HG03108 (cell line): Measurements from ENCODE around the gene NFKBIL1.
A peak's percentile ranks its signal among the peaks of the same experiment; 100 is the strongest.
"Not testable (repeated sequence)": the region's sequence is repeated elsewhere in the genome, so short reads cannot be mapped to it uniquely, and the experiment has no call there.

Experiments used
- ATAC-seq: cut with Tn5 transposase; IDR thresholded peaks from one replicate; pipeline ENCODE4 v1.9.1; 2021; ENCODE audit warnings: moderate library complexity; ENCODE audit not compliant: unreplicated experiment

Gene NFKBIL1

GRCh38 chr6:31546958-31547726 is at the start of gene NFKBIL1:
Gene NFKBIL1, plus strand, starts transcription at chr6:31547608. Its CDS starts 87 bp downstream, at chr6:31547695.
- ATAC-seq, result peak; percentile 54

DNA sequence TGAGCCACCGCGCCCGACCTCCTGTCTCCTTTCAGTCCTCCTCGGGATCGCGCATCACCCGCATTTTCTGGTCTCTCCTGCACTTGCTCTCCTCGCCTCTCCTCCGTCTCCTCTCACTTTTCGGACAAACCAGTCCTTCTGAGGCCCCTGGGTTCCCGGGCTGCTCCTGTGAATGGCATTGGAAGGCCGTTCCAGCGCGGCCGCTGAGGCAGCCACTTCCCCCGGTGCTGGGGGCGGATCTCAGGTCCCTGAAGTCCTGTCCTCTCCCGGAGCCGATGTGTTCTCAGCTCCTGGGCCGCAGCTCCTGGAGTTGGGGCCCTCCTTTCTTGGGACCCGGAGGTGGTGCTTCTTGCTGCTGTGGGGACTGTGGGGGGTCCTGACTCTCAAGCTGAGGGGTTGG is 48.7 kb upstream of the NFKBIL1 start:
- no peak for ATAC-seq

- not testable (repeated sequence) for ATAC-seq
Observed at GRCh38 chr6:31499648-31500047, 47.8 kb upstream of the NFKBIL1 start.

DNA sequence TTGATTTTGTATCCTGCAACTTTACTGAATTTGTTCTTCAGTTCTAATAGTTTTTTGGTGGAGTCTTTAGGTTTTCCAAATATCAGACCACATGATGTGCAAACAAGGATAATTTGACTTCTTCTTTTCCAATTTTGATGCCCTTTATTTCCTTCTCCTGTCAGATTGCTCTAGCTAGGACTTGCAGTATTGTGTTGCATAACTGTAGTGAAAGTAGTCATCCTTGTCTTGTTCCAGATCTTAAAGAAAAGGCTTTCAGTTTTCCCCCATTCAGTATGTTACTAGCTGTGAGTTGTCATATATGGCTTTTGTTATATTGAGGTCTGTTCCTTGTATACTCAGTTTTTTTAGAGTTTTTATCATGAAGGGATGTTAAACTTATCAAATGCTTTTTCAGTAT is 44.8 kb upstream of the NFKBIL1 start:
- ATAC-seq, result no peak

- not testable (repeated sequence) for ATAC-seq
Observed at GRCh38 chr6:31509036-31509435, 38.4 kb upstream of the NFKBIL1 start.

- no peak for ATAC-seq
Observed at GRCh38 chr6:31510007-31510406, 37.4 kb upstream of the NFKBIL1 start.

- no peak for ATAC-seq
Observed at GRCh38 chr6:31513456-31514165, 33.8 kb upstream of the NFKBIL1 start.

DNA sequence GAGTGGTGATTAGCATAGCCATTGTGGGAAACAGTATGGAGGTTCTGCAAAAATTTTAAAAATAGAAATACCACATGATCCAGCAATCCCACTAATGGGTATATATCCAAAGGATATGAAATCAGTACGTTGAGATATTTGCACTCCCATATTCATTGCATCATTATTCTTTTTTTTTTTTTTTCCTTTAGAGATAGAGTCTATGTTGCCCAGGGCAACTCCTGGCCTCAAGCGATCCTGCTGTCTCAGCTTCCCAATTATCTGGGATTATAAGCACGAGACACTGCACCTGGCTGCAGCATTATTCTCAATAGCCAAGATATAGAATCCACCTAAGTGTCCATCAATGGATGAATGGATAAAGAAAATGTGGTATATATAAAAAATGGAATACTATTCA is 25.6 kb upstream of the NFKBIL1 start:
- ATAC-seq, result no peak

- ATAC-seq, result no peak
Observed at GRCh38 chr6:31525553-31525931, 21.9 kb upstream of the NFKBIL1 start.

DNA sequence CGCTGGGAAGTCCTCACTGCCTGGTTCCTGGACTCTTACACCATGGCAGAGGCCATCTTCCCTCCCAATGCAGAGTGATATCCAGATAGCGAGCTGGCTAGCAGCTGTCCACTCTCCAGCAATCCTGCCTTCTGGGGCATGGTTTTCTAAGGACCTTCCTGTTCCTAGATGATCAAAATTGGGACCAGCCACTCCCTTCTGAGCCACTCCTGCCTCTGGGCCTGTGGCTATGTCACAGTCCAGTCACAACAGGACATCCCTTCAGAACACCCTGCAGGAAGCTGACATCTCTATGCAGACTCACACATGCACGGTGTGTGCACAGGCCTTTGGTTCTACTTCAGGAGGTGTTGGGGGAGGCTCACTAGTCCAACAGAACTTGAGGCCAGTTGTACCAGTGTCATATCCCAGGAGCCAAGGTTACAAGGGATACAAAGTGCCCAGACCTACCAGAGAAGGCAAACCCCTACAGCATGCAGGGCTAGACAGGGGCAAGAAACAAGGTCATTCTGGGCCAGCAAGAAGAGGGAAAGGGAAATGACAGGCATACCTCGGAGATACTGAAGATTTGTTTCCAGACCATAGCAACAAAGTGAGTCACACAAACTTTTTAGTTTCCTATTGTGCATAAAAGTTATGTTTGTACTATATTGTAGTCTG is 21.3 kb upstream of the NFKBIL1 start:
- no peak for ATAC-seq

- no peak for ATAC-seq
Observed at GRCh38 chr6:31528307-31528777, 19.1 kb upstream of the NFKBIL1 start.

GRCh38 chr6:31528821-31529328 is 18.5 kb upstream of the NFKBIL1 start, which contains the start of gene MCCD1:
Gene MCCD1, plus strand, starts transcription at chr6:31528962. Its CDS starts 53 bp downstream, at chr6:31529015.
- no peak for ATAC-seq

GRCh38 chr6:31529329-31530150 is 17.9 kb upstream of the NFKBIL1 start:
- no peak for ATAC-seq

GRCh38 chr6:31530659-31531058 is 16.7 kb upstream of the NFKBIL1 start:
- no peak for ATAC-seq

- ATAC-seq, result no peak
Observed at GRCh38 chr6:31531162-31531561, 16.2 kb upstream of the NFKBIL1 start.

- no peak for ATAC-seq
Observed at GRCh38 chr6:31531771-31532643, 15.4 kb upstream of the NFKBIL1 start.

DNA sequence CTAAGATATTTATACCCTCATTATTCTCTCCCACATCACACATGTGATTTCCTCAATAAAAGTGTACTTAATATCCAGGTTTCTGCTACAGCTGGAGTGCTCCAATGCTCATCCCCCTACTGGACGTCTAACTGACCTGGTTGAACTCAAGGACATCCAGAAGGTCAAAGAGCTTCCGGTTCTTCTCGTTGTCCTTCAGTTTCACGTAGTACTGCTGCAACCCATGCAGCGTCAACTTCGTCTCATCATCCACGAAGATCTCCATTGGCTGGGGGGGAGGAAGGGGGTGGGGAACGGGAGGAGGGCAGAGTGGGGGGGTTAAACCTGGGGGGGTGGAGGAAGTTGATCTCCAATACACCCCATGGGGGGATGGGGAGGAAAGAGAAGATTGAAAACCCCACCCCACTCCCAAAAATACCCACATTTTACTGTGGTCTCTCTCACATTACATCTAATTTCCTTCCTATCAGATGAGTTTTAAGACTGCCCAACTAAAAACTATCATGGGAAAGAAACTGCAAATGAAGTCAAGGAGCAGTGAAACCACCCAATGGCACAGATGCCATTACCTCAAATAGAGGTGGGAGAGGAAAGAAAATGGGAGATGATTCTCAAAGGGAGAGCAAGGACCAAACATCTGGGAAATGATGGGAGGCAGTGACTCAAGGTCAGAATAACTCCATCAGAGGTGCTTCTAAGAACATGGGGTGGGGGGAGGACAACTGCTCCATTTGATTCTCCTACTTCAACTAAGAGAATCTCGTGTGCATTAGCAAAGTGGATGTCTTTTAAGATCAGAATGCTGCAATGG is 14.6 kb upstream of the NFKBIL1 start:
- no peak for ATAC-seq

GRCh38 chr6:31533455-31533841 is 14.0 kb upstream of the NFKBIL1 start:
- no peak for ATAC-seq

GRCh38 chr6:31534011-31534410 is 13.4 kb upstream of the NFKBIL1 start:
- no peak for ATAC-seq
